HepG2 (cell line): ENCODE measurements around the gene ELANE. TPM values are rescaled to one million over a fixed set of nuclear protein-coding genes. Genes with fewer than 3 reads are reported as not detected.
"Not testable (repeated sequence)": the region's sequence is repeated elsewhere in the genome, so short reads cannot be mapped to it uniquely, and the experiment has no call there.

Experiments used
- ATAC-seq: fragments of 200-7000 bp; cut with Tn5 transposase; 3 replicates; pipeline ENCODE4 v1.9.1; 2020; ENCODE audit warnings: mild to moderate bottlenecking, moderate library complexity
- BruUV-seq: library from RNA; stranded (reverse); fragments of 400-500 nt; replicated peaks from 2 replicates; lab custom pipeline; 2021; lab: Mats Ljungman, UMichigan
- CTCF ChIA-PET: fragments of 300-600 bp; formaldehyde crosslinking; extraction: SDS; loops from one replicate; lab custom pipeline; 2021; ENCODE audit warnings: low total read pairs, inconsistent platforms, low intra/inter-chr PET ratio; lab: Yijun Ruan, JAX
- POLR2A ChIA-PET: fragments of 350-600 bp; sonication (Branson Sonifier 250); formaldehyde crosslinking; loops from one replicate; lab custom pipeline; 2020; ENCODE audit warnings: antibody characterized with exemption, inconsistent platforms; lab: Yijun Ruan, JAX
- DNase-seq: peaks from one replicate; pipeline ENCODE4 v3.0.0-alpha.2; 2015; ENCODE audit warnings: low spot score
- FAIRE-seq: peaks from 3 replicates; lab custom pipeline; 2011; peaks lifted over from hg19 to GRCh38; lab: Jason Lieb, UNC
- H2AFZ ChIP-seq: one replicate; pipeline ENCODE4 v1.6.1; 2011; ENCODE audit warnings: low read length, inconsistent platforms
- H3K27ac ChIP-seq: fragments of 300-600 bp; 3 replicates; pipeline ENCODE4 v1.8.0; 2011; ENCODE audit warnings: mixed run types, mild to moderate bottlenecking, mixed read lengths, low read length, inconsistent platforms; ENCODE audit not compliant: insufficient read depth; ENCODE audit errors: extremely low read length
- H3K27me3 ChIP-seq, 2 experiments: fragments of 200-600 bp in 1 of 2; 2 replicates in 1 of 2; 3 replicates in 1 of 2; pipeline versions ENCODE4 v1.6.0 to v1.8.0; 2011; ENCODE audit warnings: low read length in 2 of 2, mild to moderate bottlenecking in 2 of 2, moderate library complexity in 2 of 2, inconsistent platforms in 1 of 2; ENCODE audit not compliant: insufficient read depth in 2 of 2, control insufficient read depth in 1 of 2
- H3K36me3 ChIP-seq, 2 experiments: fragments of 200-600 bp in 1 of 2; replicated peaks in 1 of 2; 2 replicates in 1 of 2; 3 replicates in 1 of 2; pipeline versions ENCODE4 v1.5.1 to v1.8.0; 2011; ENCODE audit warnings: low read length in 2 of 2, inconsistent platforms in 1 of 2; ENCODE audit not compliant: insufficient read depth in 2 of 2, control insufficient read depth in 1 of 2
- H3K4me1 ChIP-seq: 2 replicates; pipeline ENCODE4 v1.5.1; 2012; ENCODE audit warnings: low read length, inconsistent platforms; ENCODE audit not compliant: insufficient read depth
- H3K4me2 ChIP-seq: 2 replicates; pipeline ENCODE4 v1.6.0; 2011; ENCODE audit warnings: low read depth, low read length, inconsistent platforms
- H3K4me3 ChIP-seq, 3 experiments: fragments of 200-600 bp in 1 of 3; sonication (generic), shearing (Covaris generic) in 1 of 3; replicated peaks in 1 of 3; 2 replicates each; pipeline ENCODE4 v1.5.1; 2011 to 2016; ENCODE audit warnings: low read length in 3 of 3, inconsistent platforms in 2 of 3, low read depth in 2 of 3, mild to moderate bottlenecking in 2 of 3, control low read depth in 1 of 3, mixed read lengths in 1 of 3; ENCODE audit not compliant: insufficient read depth in 1 of 3
- H3K79me2 ChIP-seq: one replicate; pipeline ENCODE4 v1.6.1; 2011; ENCODE audit warnings: low read length, inconsistent platforms; ENCODE audit not compliant: insufficient read depth
- H3K9ac ChIP-seq: 2 replicates; pipeline ENCODE4 v1.6.0; 2011; ENCODE audit warnings: mild to moderate bottlenecking, low read depth, low read length, inconsistent platforms; ENCODE audit not compliant: insufficient read depth
- H3K9me3 ChIP-seq: 2 replicates; pipeline ENCODE4 v1.5.1; 2012; ENCODE audit warnings: mild to moderate bottlenecking, low read length
- H4K20me1 ChIP-seq: 2 replicates; pipeline ENCODE4 v1.6.0; 2011; ENCODE audit warnings: inconsistent platforms, mild to moderate bottlenecking, low read length, moderate library complexity; ENCODE audit not compliant: insufficient read depth
- CREB1 ChIP-seq, 2 experiments: fragments of 450-650 bp in 1 of 2; IDR thresholded peaks; 2 replicates each; pipeline ENCODE4 v1.6.1; 2016 to 2017; ENCODE audit warnings: control low read depth in 1 of 2, mild to moderate bottlenecking in 1 of 2, missing compliant biosample characterization in 1 of 2, missing genetic modification characterization in 1 of 2
- ZFY ChIP-seq: sonication (generic); formaldehyde crosslinking; IDR thresholded peaks from 2 replicates; pipeline ENCODE4 v1.4.0; 2020; ENCODE audit warnings: missing genetic modification reagents
- ZGPAT ChIP-seq: IDR thresholded peaks from 2 replicates; pipeline ENCODE4 v1.6.1; 2016; ENCODE audit warnings: mild to moderate bottlenecking
- ZNF770 ChIP-seq: sonication (generic); formaldehyde crosslinking; IDR thresholded peaks from 2 replicates; pipeline ENCODE4 v1.5.0; 2020; ENCODE audit warnings: mild to moderate bottlenecking, missing genetic modification reagents
- WGBS: methylation state at CpG from one replicate; pipeline ENCODE4 v1.1.6; 2017; ENCODE audit warnings: low lambda C conversion rate; 5-methylcytosine and 5-hydroxymethylcytosine counted together
- in situ Hi-C: cut with HindIII; loops from 2 replicates; pipeline ENCODE4 v1.10.0; 2017; ENCODE audit warnings: low pct_unique_long_range_greater_than_20kb; ENCODE audit not compliant: extremely low pct_ligation_motif_present
- intact Hi-C: fragments of 100-400 bp; cut with micrococcal nuclease; formaldehyde crosslinking; loops from one replicate; pipeline ENCODE4 v1.10.0; 2022; ENCODE audit not compliant: unreplicated experiment
- polyA plus RNA-seq, 8 experiments: library from polyadenylated mRNA; depleted of rRNA in 3 of 8; stranded (reverse) in 7 of 8; unstranded in 1 of 8; fragments of >200 nt; fragmentation: Illumina TruSeq in 4 of 8; extraction: Trizol in 4 of 8; gene quantifications; 2 replicates each; pipeline versions ENCODE4 v1.2.1 to v1.2.3, GENCODE V29; 2011 to 2016; ENCODE audit warnings: low read depth in 4 of 8, missing spikeins in 1 of 8, mixed read lengths in 1 of 8; ENCODE audit not compliant: insufficient read depth in 1 of 8
- total RNA-seq, 5 experiments: library from RNA; depleted of rRNA; stranded (reverse); fragments of >200 nt; fragmentation: Illumina TruSeq; extraction: Trizol; gene quantifications; 2 replicates each; pipeline ENCODE4 v1.2.3, GENCODE V29; 2016; ENCODE audit warnings: low read depth in 1 of 5

ELANE gene
- total and polyA plus RNA-seq, 2 of the 13 experiments (the other 11 are each of a cell fraction or from before 2014, with no cell fraction given) = not detected

- DNase-seq, POLR2A ChIA-PET, H3K9ac ChIP-seq: not testable (repeated sequence)
These were observed 9.3 kb upstream of the ELANE start for GRCh38 chr19:842802-843179.

GRCh38 chr19:843180-843835 lies 8.8 kb upstream of the ELANE start:
- H3K4me2 ChIP-seq = peak overlapping the region; percentile 71
- H3K79me2 ChIP-seq = no peaks in the 10 kb centered on the region
- H3K27ac ChIP-seq = no peak overlapping the region
- peaks cover 31% of the 10 kb centered on the region for H3K4me1 ChIP-seq
- 0% methylated on average over 4 of the region's 46 CpGs for WGBS
- in situ Hi-C loops = no loop called here
- H3K27me3 ChIP-seq = peaks cover 20 to 71% of the 10 kb centered on the region in 2 experiments
- H4K20me1 ChIP-seq = no peaks in the 10 kb centered on the region
- no peak overlapping the region for H2AFZ ChIP-seq
- intact Hi-C loops = no loop called here
- peak overlapping the region in 2 of 3 experiments; percentile 19 to 64; a peak in 3 of 6 replicates for H3K4me3 ChIP-seq
- BruUV-seq = no TSS peak
- POLR2A ChIA-PET = no interaction called here
- FAIRE-seq (no peak), ATAC-seq (peak; percentile 59), DNase-seq (no peak)
- CTCF ChIA-PET = no interaction called here
- H3K9ac ChIP-seq = no peak overlapping the region
- H3K9me3 ChIP-seq = no peaks in the 10 kb centered on the region
- no peaks in the 10 kb centered on the region for H3K36me3 ChIP-seq
- TF ChIP-seq CREB1 (IDR thresholded peaks at IDR 0.05) (no peak), CREB1 (CRISPR knock-in tag; IDR thresholded peaks at IDR 0.05) (no peak), ZGPAT (0 out of 2 replicates have a peak, but pooled peaks have one; percentile 29), ZNF770 (peak; percentile 40), ZFY (CRISPR knock-in tag) (peak; percentile 22; the same call in 1 of the 2 replicates)

More at GRCh38 chr19:842802-843179, 9.3 kb upstream of the ELANE start:
- 52% methylated on average over 6 of the region's 7 CpGs for WGBS
- H3K36me3 ChIP-seq, H3K4me3 ChIP-seq, H3K79me2 ChIP-seq, H2AFZ ChIP-seq, H4K20me1 ChIP-seq, H3K9me3 ChIP-seq, H3K27ac ChIP-seq, ATAC-seq, FAIRE-seq, in situ Hi-C loops, intact Hi-C loops, H3K4me2 ChIP-seq, CTCF ChIA-PET, BruUV-seq: not testable (repeated sequence)
- Histone ChIP-seq H3K27me3 (peaks cover 18 to 66% of the 10 kb centered on the region in 2 experiments), H3K4me1 (peaks cover 31% of the 10 kb centered on the region)
- peak; percentile 50 for TF ChIP-seq ZNF770
